CD4-positive, CD25-positive, alpha-beta regulatory T cell (primary cell): ENCODE measurements around the gene MKRN1. TPM values are rescaled to one million over a fixed set of nuclear protein-coding genes. Genes with fewer than 3 reads are reported as not detected.
A peak's percentile ranks its signal among the peaks of the same experiment; 100 is the strongest.
"Not testable (repeated sequence)": the region's sequence is repeated elsewhere in the genome, so short reads cannot be mapped to it uniquely, and the experiment has no call there.

Experiments
- ATAC-seq, 2 donors: fragments of 150-1000 bp; cut with Tn5 transposase; one replicate each; pipeline ENCODE4 v1.10.0; 2021; ENCODE audit warnings: low read depth in 2 of 2, moderate number of reproducible peaks in 2 of 2, moderate library complexity in 1 of 2
- DNase-seq, 3 donors: peaks; one replicate each; pipeline versions ENCODE4 v3.0.0 to v3.0.0-alpha.2; 2012 to 2022; ENCODE audit warnings: mixed read lengths in 1 of 3
- H3K27ac ChIP-seq: one replicate; pipeline ENCODE4 v1.7.0; 2013; ENCODE audit warnings: mild to moderate bottlenecking, low read length; ENCODE audit not compliant: insufficient read depth, poor library complexity, severe bottlenecking
- H3K27me3 ChIP-seq: one replicate; pipeline ENCODE4 v1.7.0; 2013; ENCODE audit warnings: low read length; ENCODE audit not compliant: control insufficient read depth, insufficient read depth
- H3K36me3 ChIP-seq: one replicate; pipeline ENCODE4 v1.7.0; 2013; ENCODE audit warnings: mild to moderate bottlenecking, low read length, moderate library complexity; ENCODE audit not compliant: control insufficient read depth, insufficient read depth
- H3K4me1 ChIP-seq: 2 replicates; pipeline ENCODE4 v1.7.0; 2013; ENCODE audit warnings: mild to moderate bottlenecking, low read length; ENCODE audit not compliant: insufficient read depth, control insufficient read depth, poor library complexity, severe bottlenecking
- H3K4me3 ChIP-seq: one replicate; pipeline ENCODE4 v1.7.0; 2013; ENCODE audit warnings: low read depth, mild to moderate bottlenecking, low read length, moderate library complexity
- H3K9me3 ChIP-seq, 2 experiments: 1 replicate in 1 of 2; 2 replicates in 1 of 2; pipeline ENCODE4 v1.7.0; 2013; ENCODE audit warnings: low read length in 2 of 2, mild to moderate bottlenecking in 1 of 2, moderate library complexity in 1 of 2; ENCODE audit not compliant: control insufficient read depth in 2 of 2
- H3K27ac Mint-ChIP-seq, 3 donors: one replicate each; pipeline ENCODE4 v1.8.0; 2020 to 2022; ENCODE audit warnings: mild to moderate bottlenecking in 3 of 3, mixed read lengths in 3 of 3, moderate library complexity in 2 of 3
- H3K27me3 Mint-ChIP-seq: one replicate; pipeline ENCODE4 v1.8.0; 2022; ENCODE audit warnings: mild to moderate bottlenecking, mixed read lengths
- H3K36me3 Mint-ChIP-seq: one replicate; pipeline ENCODE4 v1.8.0; 2020; ENCODE audit warnings: mixed read lengths
- H3K4me1 Mint-ChIP-seq, 4 donors: one replicate each; pipeline ENCODE4 v1.8.0; 2020 to 2022; ENCODE audit warnings: mixed read lengths in 4 of 4, mild to moderate bottlenecking in 1 of 4
- H3K4me3 Mint-ChIP-seq, 4 donors: one replicate each; pipeline ENCODE4 v1.8.0; 2020 to 2022; ENCODE audit warnings: mild to moderate bottlenecking in 4 of 4, mixed read lengths in 4 of 4, moderate library complexity in 3 of 4
- H3K9me3 Mint-ChIP-seq, 7 donors: one replicate each; pipeline ENCODE4 v1.8.0; 2020 to 2022; ENCODE audit warnings: mixed read lengths in 7 of 7, mild to moderate bottlenecking in 3 of 7, moderate library complexity in 2 of 7
- polyA plus RNA-seq, 4 donors: library from polyadenylated mRNA; unstranded; fragments of 300-500 nt; fragmentation: Illumina TruSeq; gene quantifications; one replicate each; pipeline ENCODE4 v1.2.3, GENCODE V29; 2021
- total RNA-seq: library from RNA; stranded (reverse); gene quantifications from one replicate; pipeline ENCODE4 v1.2.3, GENCODE V29; 2022

MKRN1 gene
- total and polyA plus RNA-seq, 5 donors from 2014 or later: 127 to 166 (median 152) TPM

GRCh38 chr7:140425718-140426117 lies 53.6 kb downstream of the MKRN1 start:
- H3K36me3 ChIP-seq: peaks cover 6% of the 10 kb centered on the region
- ATAC-seq: no peak
- H3K27me3 ChIP-seq: no peaks in the 10 kb centered on the region
- no peak overlapping the region for H3K4me3 ChIP-seq
- no peak for DNase-seq
- no peaks in the 10 kb centered on the region for H3K4me1 ChIP-seq
- no peaks in the 10 kb centered on the region for H3K27me3 Mint-ChIP-seq
- no peaks in the 10 kb centered on the region for H3K9me3 Mint-ChIP-seq
- H3K27ac ChIP-seq: no peak overlapping the region
- no peaks in the 10 kb centered on the region for H3K9me3 ChIP-seq
- peaks cover 13% of the 10 kb centered on the region for H3K36me3 Mint-ChIP-seq
- no peak overlapping the region for H3K4me3 Mint-ChIP-seq
- peaks cover 0 to 2% (median 0%) of the 10 kb centered on the region in 4 donors for H3K4me1 Mint-ChIP-seq
- H3K27ac Mint-ChIP-seq: peak overlapping the region in 1 of 3 donors; percentile 60

- Histone ChIP-seq H3K4me1 (no peaks in the 10 kb centered on the region), H3K9me3 (no peaks in the 10 kb centered on the region), H3K36me3 (peaks cover 6% of the 10 kb centered on the region), H3K27me3 (no peaks in the 10 kb centered on the region), H3K27ac (no peak overlapping the region), H3K4me3 (no peak overlapping the region)
- Mint-ChIP-seq H3K4me3 (no peak overlapping the region), H3K27ac (peak overlapping the region in 2 of 3 donors; percentile 8 to 20), H3K36me3 (peaks cover 13% of the 10 kb centered on the region), H3K4me1 (peaks cover 0 to 6% (median 3%) of the 10 kb centered on the region in 4 donors), H3K27me3 (no peaks in the 10 kb centered on the region), H3K9me3 (no peaks in the 10 kb centered on the region)
- ATAC-seq: no peak
- DNase-seq: no peak
Measured at GRCh38 chr7:140423501-140423900, 55.8 kb downstream of the MKRN1 start.

- Histone ChIP-seq H3K9me3 (no peaks in the 10 kb centered on the region), H3K4me1 (no peaks in the 10 kb centered on the region), H3K27me3 (no peaks in the 10 kb centered on the region), H3K36me3 (peaks cover 6% of the 10 kb centered on the region), H3K27ac (no peak overlapping the region), H3K4me3 (no peak overlapping the region)
- DNase-seq (no peak), ATAC-seq (no peak)
- H3K27ac Mint-ChIP-seq: no peak overlapping the region
- no peak overlapping the region for H3K4me3 Mint-ChIP-seq
- H3K27me3 Mint-ChIP-seq: no peaks in the 10 kb centered on the region
- peaks cover 8% of the 10 kb centered on the region for H3K36me3 Mint-ChIP-seq
- H3K4me1 Mint-ChIP-seq: peaks cover 0 to 14% (median 7%) of the 10 kb centered on the region in 4 donors
- H3K9me3 Mint-ChIP-seq: no peaks in the 10 kb centered on the region
Measured at GRCh38 chr7:140421521-140421920, 57.8 kb downstream of the MKRN1 start.

GRCh38 chr7:140418653-140419052 lies 60.7 kb downstream of the MKRN1 start:
- H3K4me3 Mint-ChIP-seq: no peak overlapping the region
- Histone ChIP-seq H3K36me3 (peaks cover 4% of the 10 kb centered on the region), H3K9me3 (no peaks in the 10 kb centered on the region), H3K4me3 (no peak overlapping the region), H3K4me1 (no peaks in the 10 kb centered on the region), H3K27me3 (no peaks in the 10 kb centered on the region), H3K27ac (no peak overlapping the region)
- no peak for DNase-seq
- no peak for ATAC-seq
- H3K4me1 Mint-ChIP-seq: peaks cover 0 to 14% (median 7%) of the 10 kb centered on the region in 4 donors
- H3K27ac Mint-ChIP-seq: peak overlapping the region in 1 of 3 donors; percentile 27
- no peaks in the 10 kb centered on the region for H3K27me3 Mint-ChIP-seq
- H3K9me3 Mint-ChIP-seq: no peaks in the 10 kb centered on the region
- H3K36me3 Mint-ChIP-seq: peaks cover 15% of the 10 kb centered on the region

- ATAC-seq, H3K4me1 ChIP-seq, H3K9me3 Mint-ChIP-seq, H3K9me3 ChIP-seq, DNase-seq, H3K4me3 Mint-ChIP-seq, H3K27me3 Mint-ChIP-seq, H3K27ac ChIP-seq, H3K36me3 ChIP-seq, H3K4me3 ChIP-seq, H3K27me3 ChIP-seq: not testable (repeated sequence)
- Mint-ChIP-seq H3K36me3 (peaks cover 14% of the 10 kb centered on the region), H3K27ac (peak overlapping the region in 1 of 3 donors; percentile 72), H3K4me1 (peaks cover 0 to 14% (median 7%) of the 10 kb centered on the region in 4 donors)
Measured at GRCh38 chr7:140418156-140418472, 61.2 kb downstream of the MKRN1 start.

GRCh38 chr7:140417456-140418155 lies 61.7 kb downstream of the MKRN1 start:
- Histone ChIP-seq H3K36me3 (peaks cover 4% of the 10 kb centered on the region), H3K27me3 (no peaks in the 10 kb centered on the region), H3K4me1 (no peaks in the 10 kb centered on the region), H3K9me3 (no peaks in the 10 kb centered on the region), H3K4me3 (no peak overlapping the region), H3K27ac (no peak overlapping the region)
- Mint-ChIP-seq H3K4me1 (peaks cover 0 to 14% (median 7%) of the 10 kb centered on the region in 4 donors), H3K27ac (peak overlapping the region; percentile 15 to 72 (median 60)), H3K27me3 (no peaks in the 10 kb centered on the region), H3K4me3 (no peak overlapping the region), H3K9me3 (no peaks in the 10 kb centered on the region), H3K36me3 (peaks cover 16% of the 10 kb centered on the region)
- DNase-seq (peak in 1 of 3 donors; percentile 79), ATAC-seq (peak; percentile 68 to 69)

- Mint-ChIP-seq H3K27ac (no peak overlapping the region), H3K36me3 (peaks cover 22% of the 10 kb centered on the region), H3K9me3 (no peaks in the 10 kb centered on the region), H3K27me3 (no peaks in the 10 kb centered on the region), H3K4me1 (peaks cover 0 to 14% (median 6%) of the 10 kb centered on the region in 4 donors), H3K4me3 (no peak overlapping the region)
- Histone ChIP-seq H3K4me1 (no peaks in the 10 kb centered on the region), H3K27me3 (no peaks in the 10 kb centered on the region), H3K4me3 (no peak overlapping the region), H3K27ac (no peak overlapping the region), H3K36me3 (peaks cover 4% of the 10 kb centered on the region), H3K9me3 (no peaks in the 10 kb centered on the region)
- DNase-seq (no peak), ATAC-seq (no peak)
Measured at GRCh38 chr7:140416560-140416959, 62.7 kb downstream of the MKRN1 start.

GRCh38 chr7:140415816-140416215 lies 63.5 kb downstream of the MKRN1 start:
- Mint-ChIP-seq H3K27ac (peak overlapping the region in 1 of 3 donors; percentile 51), H3K36me3 (peaks cover 27% of the 10 kb centered on the region), H3K4me1 (peaks cover 0 to 14% (median 6%) of the 10 kb centered on the region in 4 donors)
- not testable (repeated sequence) for H3K4me3 ChIP-seq, DNase-seq, H3K9me3 ChIP-seq, H3K4me3 Mint-ChIP-seq, ATAC-seq, H3K27ac ChIP-seq, H3K4me1 ChIP-seq, H3K9me3 Mint-ChIP-seq, H3K27me3 ChIP-seq, H3K27me3 Mint-ChIP-seq, H3K36me3 ChIP-seq
